Ectodermal cell (in vitro differentiated cells): ENCODE data around the gene CDK6.

ENCODE experiments used
- H3K27ac ChIP-seq: 2 replicates; pipeline ENCODE4 v1.7.0; 2013; ENCODE audit warnings: mild to moderate bottlenecking, low read depth, low read length; ENCODE audit not compliant: insufficient read depth, poor library complexity, severe bottlenecking
- H3K27me3 ChIP-seq: 2 replicates; pipeline ENCODE4 v1.7.0; 2013; ENCODE audit warnings: mild to moderate bottlenecking, low read length; ENCODE audit not compliant: insufficient read depth, control insufficient read depth, poor library complexity, severe bottlenecking
- H3K36me3 ChIP-seq: one replicate; pipeline ENCODE4 v1.7.0; 2013; ENCODE audit warnings: low read length; ENCODE audit not compliant: control insufficient read depth, insufficient read depth
- H3K4me1 ChIP-seq: one replicate; pipeline ENCODE4 v1.7.0; 2013; ENCODE audit warnings: low read length; ENCODE audit not compliant: control insufficient read depth, insufficient read depth
- H3K4me3 ChIP-seq: 2 replicates; pipeline ENCODE4 v1.7.0; 2013; ENCODE audit warnings: low read depth, low read length, control low read depth; ENCODE audit not compliant: insufficient read depth
- H3K9me3 ChIP-seq: 2 replicates; pipeline ENCODE4 v1.7.0; 2013; ENCODE audit warnings: mild to moderate bottlenecking, low read length, moderate library complexity; ENCODE audit not compliant: control insufficient read depth
- WGBS, 2 experiments: methylation state at CpG; one replicate each; pipeline ENCODE4 v1.1.7; 2013; ENCODE audit warnings: missing lambda C conversion rate in 2 of 2; 5-methylcytosine and 5-hydroxymethylcytosine counted together

Gene CDK6

GRCh38 chr7:92837000-92837749 lies 802 bp upstream of the CDK6 start:
- no peaks in the 10 kb centered on the region for H3K9me3 ChIP-seq
- 1 to 2% methylated on average over 13 to 16 of the region's 16 CpGs for WGBS, 2 experiments
- no peak overlapping the region for H3K27ac ChIP-seq
- peaks cover 67% of the 10 kb centered on the region for H3K27me3 ChIP-seq
- H3K4me3 ChIP-seq: peak overlapping the region; percentile 74
- H3K36me3 ChIP-seq: no peaks in the 10 kb centered on the region
- H3K4me1 ChIP-seq: peaks cover 5% of the 10 kb centered on the region

GRCh38 chr7:92835851-92836488 lies 403 bp downstream of the CDK6 start:
- H3K36me3 ChIP-seq: no peaks in the 10 kb centered on the region
- H3K27ac ChIP-seq: peak overlapping the region; percentile 55
- H3K4me3 ChIP-seq: peak overlapping the region; percentile 74
- no peaks in the 10 kb centered on the region for H3K9me3 ChIP-seq
- WGBS, 2 experiments: 0% methylated on average over 30 to 31 of the region's 32 CpGs
- peaks cover 8% of the 10 kb centered on the region for H3K4me1 ChIP-seq
- peaks cover 76% of the 10 kb centered on the region for H3K27me3 ChIP-seq

GRCh38 chr7:92835261-92835850 lies 1.0 kb downstream of the CDK6 start:
- 0 to 1% methylated on average over 37 to 40 of the region's 43 CpGs for WGBS, 2 experiments
- Histone ChIP-seq H3K4me3 (peak overlapping the region; percentile 74), H3K36me3 (no peaks in the 10 kb centered on the region), H3K4me1 (peaks cover 9% of the 10 kb centered on the region), H3K27me3 (peaks cover 76% of the 10 kb centered on the region), H3K27ac (peak overlapping the region; percentile 55), H3K9me3 (no peaks in the 10 kb centered on the region)

GRCh38 chr7:92834507-92835260 lies 1.7 kb downstream of the CDK6 start:
- Histone ChIP-seq H3K27me3 (peaks cover 73% of the 10 kb centered on the region), H3K9me3 (no peaks in the 10 kb centered on the region), H3K4me3 (peak overlapping the region; percentile 74), H3K4me1 (peaks cover 9% of the 10 kb centered on the region), H3K36me3 (no peaks in the 10 kb centered on the region), H3K27ac (peak overlapping the region; percentile 60)
- WGBS, 2 experiments: 0% methylated on average over 52 to 53 of the region's 53 CpGs

- 0% methylated on average over 54 of the region's 54 CpGs for WGBS, 2 experiments
- no peaks in the 10 kb centered on the region for H3K9me3 ChIP-seq
Observed at GRCh38 chr7:92833766-92834506, 2.4 kb downstream of the CDK6 start.

GRCh38 chr7:92833024-92833765 lies 3.2 kb downstream of the CDK6 start:
- H3K36me3 ChIP-seq: no peaks in the 10 kb centered on the region
- H3K9me3 ChIP-seq: no peaks in the 10 kb centered on the region
- peaks cover 9% of the 10 kb centered on the region for H3K4me1 ChIP-seq
- peaks cover 62% of the 10 kb centered on the region for H3K27me3 ChIP-seq
- 0% methylated on average over 83 of the region's 83 CpGs for WGBS, 2 experiments
- H3K27ac ChIP-seq: peak overlapping the region; percentile 54
- peak overlapping the region; percentile 74 for H3K4me3 ChIP-seq

More at GRCh38 chr7:92833766-92834506, 2.4 kb downstream of the CDK6 start:
- Histone ChIP-seq H3K27ac (peak overlapping the region; percentile 54), H3K27me3 (peaks cover 69% of the 10 kb centered on the region), H3K4me1 (peaks cover 9% of the 10 kb centered on the region), H3K36me3 (no peaks in the 10 kb centered on the region), H3K4me3 (peak overlapping the region; percentile 74)

- Histone ChIP-seq H3K4me3 (peak overlapping the region; percentile 74), H3K36me3 (no peaks in the 10 kb centered on the region), H3K27me3 (peaks cover 56% of the 10 kb centered on the region), H3K9me3 (no peaks in the 10 kb centered on the region), H3K4me1 (peaks cover 9% of the 10 kb centered on the region), H3K27ac (no peak overlapping the region)
- 7 to 9% methylated on average over 18 of the region's 18 CpGs for WGBS, 2 experiments
Observed at GRCh38 chr7:92832534-92833023, 3.8 kb downstream of the CDK6 start.

GRCh38 chr7:92831716-92832533 lies 4.4 kb downstream of the CDK6 start:
- H3K27me3 ChIP-seq: peaks cover 49% of the 10 kb centered on the region
- H3K36me3 ChIP-seq: no peaks in the 10 kb centered on the region
- H3K4me1 ChIP-seq: peaks cover 9% of the 10 kb centered on the region
- 41 to 65% methylated on average over 5 to 7 of the region's 7 CpGs for WGBS, 2 experiments
- no peak overlapping the region for H3K27ac ChIP-seq
- no peaks in the 10 kb centered on the region for H3K9me3 ChIP-seq
- H3K4me3 ChIP-seq: peak overlapping the region; percentile 74
